GM12874 (cell line): ENCODE results near the gene FOXL3.

Experiments
- TF ChIP-seq, protein P1 (sequence below): IDR thresholded peaks from 2 replicates; pipeline ENCODE4 v1.5.1; 2011; ENCODE audit warnings: low read depth, mild to moderate bottlenecking, control low read depth, low read length, moderate library complexity; ENCODE audit not compliant: insufficient read depth

FOXL3 gene

DNA sequence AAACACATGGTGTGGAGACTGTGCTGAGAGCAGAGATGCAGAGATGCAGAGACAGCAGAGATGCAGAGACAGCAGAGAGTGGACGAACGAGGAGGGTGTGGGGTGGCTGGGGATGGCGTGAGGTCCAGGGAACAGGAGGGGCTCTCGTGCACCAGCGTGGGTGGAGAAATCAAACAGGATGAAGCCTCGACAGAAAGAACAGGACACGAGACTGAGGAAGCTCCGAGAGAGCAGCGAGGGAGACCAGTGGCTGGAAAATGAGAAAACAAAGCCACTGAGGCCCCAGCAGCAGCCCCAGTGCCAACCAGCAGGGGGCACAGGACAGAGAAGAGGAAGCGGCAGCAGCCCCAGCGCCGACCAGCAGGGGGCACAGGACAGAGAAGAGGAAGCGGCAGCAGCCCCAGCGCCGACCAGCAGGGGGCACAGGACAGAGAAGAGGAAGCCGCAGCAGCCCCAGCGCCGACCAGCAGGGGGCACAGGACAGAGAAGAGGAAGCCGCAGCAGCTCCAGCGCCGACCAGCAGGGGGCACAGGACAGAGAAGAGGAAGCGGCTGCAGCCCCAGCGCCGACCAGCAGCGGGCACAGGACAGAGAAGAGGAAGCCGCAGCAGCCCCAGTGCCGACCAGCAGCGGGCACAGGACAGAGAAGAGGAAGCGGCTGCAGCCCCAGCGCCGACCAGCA is 27.2 kb upstream of the FOXL3 start:
- TF ChIP-seq, protein P1, sequence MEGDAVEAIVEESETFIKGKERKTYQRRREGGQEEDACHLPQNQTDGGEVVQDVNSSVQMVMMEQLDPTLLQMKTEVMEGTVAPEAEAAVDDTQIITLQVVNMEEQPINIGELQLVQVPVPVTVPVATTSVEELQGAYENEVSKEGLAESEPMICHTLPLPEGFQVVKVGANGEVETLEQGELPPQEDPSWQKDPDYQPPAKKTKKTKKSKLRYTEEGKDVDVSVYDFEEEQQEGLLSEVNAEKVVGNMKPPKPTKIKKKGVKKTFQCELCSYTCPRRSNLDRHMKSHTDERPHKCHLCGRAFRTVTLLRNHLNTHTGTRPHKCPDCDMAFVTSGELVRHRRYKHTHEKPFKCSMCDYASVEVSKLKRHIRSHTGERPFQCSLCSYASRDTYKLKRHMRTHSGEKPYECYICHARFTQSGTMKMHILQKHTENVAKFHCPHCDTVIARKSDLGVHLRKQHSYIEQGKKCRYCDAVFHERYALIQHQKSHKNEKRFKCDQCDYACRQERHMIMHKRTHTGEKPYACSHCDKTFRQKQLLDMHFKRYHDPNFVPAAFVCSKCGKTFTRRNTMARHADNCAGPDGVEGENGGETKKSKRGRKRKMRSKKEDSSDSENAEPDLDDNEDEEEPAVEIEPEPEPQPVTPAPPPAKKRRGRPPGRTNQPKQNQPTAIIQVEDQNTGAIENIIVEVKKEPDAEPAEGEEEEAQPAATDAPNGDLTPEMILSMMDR = peak; percentile 72

DNA sequence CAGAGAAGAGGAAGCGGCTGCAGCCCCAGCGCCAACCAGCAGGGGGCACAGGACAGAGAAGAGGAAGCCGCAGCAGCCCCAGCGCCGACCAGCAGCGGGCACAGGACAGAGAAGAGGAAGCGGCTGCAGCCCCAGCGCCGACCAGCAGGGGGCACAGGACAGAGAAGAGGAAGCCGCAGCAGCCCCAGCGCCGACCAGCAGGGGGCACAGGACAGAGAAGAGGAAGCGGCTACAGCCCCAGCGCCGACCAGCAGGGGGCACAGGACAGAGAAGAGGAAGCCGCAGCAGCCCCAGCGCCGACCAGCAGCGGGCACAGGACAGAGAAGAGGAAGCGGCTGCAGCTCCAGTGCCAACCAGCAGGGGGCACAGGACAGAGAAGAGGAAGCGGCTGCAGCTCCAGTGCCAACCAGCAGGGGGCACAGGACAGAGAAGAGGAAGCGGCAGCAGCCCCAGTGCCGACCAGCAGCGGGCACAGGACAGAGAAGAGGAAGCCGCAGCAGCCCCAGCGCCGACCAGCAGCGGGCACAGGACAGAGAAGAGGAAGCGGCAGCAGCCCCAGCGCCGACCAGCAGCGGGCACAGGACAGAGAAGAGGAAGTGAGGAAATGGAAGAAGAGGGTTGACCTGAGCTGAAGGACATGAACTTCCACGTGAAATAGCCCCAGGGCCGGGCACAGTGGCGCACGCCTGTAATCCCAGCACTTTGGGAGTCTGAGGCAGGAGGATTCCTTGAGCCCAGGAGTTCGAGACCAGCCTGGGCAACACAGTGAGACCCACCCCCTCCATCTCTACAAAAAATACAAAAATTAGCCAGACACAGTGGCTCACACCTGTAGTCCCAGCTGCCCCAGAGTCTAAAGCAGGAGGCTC is 26.3 kb upstream of the FOXL3 start:
- TF ChIP-seq, protein P1 = peak; percentile 59; the same call in 1 of the 2 replicates

DNA sequence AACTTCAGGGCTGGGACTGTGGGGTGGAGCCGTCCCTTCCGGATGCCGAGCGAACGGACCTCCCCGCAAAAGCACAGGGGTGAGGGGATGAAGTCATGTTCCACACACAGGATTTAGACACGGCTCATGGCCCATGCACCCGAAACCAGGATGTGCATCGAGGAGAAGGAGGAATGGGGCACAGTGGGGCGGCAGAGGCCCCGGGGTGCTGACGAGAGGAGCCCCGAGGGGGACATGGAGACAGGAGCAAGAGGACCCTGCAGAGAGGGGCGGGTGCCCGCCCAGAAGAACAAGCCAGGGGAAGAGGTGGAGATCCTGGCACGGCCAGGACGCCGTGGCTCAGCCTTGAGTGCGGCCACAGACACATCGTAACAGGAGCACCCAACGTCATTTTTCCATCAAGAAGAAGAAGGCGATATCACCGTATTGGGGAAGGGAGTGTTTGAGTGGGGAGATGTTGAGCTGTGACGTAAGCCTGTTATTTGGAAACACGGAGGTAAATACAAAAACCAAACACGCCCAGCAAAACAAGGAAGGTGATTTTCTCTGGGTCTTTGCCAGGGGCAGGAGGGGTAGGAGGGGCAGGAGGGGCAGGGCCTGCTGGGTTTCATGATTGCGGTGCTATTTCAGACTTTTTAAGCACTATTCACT is 25.3 kb upstream of the FOXL3 start:
- TF ChIP-seq, protein P1 = no peak

DNA sequence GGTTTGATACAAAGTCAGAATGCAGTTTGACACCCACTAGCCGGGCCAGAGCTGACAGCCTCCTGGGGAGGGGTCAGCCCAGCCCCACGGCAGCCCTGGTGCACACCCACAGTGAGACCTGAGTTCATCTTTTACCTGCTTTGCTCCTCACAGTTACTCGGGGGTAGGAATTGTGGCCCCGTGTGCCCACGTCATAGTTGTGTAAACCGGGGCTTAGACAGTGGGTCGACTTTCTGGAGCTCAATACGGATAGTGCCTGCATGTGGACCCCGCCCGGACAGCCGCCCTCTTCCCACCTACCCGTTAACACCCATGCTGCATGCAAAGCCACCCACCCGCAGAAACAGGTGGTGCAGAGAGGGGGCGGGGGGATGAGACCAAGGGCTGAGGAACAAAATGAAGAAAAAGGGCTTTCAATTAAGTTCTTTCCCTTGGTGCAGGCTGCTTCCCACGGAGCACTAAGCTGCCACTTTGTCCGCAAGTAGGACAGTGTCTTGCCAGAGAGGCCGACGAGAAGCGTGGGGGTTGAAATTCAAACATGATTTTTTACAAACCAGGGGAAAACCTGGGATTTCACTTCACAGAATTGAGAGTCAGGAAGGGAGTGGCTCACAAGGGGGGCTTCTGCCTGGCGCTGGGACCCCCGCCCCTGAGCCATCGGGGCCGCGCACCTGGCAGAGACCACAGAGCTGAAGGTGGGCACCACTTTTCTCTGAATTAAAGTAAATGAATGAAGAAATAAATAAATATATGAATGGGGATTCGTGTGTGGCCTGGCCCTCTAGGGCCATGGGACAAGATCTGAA is 24.6 kb upstream of the FOXL3 start:
- TF ChIP-seq, protein P1 = no peak

DNA sequence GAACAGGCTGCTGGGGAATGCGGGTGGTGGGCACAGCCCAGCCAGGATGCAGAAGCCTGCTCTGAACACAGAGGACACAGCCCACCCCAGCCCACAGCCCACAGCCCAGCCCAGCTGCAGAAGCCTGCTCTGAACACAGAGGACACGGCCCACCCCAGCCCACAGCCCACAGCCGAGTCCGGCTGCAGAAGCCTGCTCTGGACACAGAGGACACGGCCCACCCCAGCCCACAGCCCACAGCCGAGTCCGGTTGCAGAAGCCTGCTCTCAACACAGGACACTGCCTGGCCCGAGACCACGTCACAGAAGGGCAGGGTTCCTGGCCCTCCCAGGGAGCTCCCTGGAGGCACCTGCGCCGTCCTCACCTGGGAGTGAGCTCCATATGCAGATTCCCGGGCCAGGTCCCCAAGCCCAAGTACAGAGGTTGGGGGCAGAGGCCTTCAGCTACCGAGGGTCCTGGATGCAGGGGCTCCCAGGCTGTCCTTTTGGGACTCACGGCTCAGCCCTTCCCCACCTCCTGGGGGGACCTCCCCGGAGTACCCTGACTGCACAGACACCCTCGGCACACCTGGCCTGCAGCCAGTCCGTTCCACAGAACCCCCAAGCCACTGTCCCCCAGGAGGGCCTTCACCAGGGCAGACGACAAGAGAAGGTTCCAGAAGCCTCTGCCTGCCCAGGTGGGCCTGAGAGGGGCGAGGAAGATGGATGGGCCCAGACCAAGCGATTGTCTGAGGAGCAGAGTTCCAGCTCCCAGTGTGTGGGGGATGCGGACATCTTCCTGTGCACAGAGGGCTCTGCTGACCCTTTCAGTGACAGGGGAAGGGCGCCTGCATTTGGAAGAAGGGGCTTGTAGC is 23.7 kb upstream of the FOXL3 start:
- TF ChIP-seq, protein P1 = no peak

DNA sequence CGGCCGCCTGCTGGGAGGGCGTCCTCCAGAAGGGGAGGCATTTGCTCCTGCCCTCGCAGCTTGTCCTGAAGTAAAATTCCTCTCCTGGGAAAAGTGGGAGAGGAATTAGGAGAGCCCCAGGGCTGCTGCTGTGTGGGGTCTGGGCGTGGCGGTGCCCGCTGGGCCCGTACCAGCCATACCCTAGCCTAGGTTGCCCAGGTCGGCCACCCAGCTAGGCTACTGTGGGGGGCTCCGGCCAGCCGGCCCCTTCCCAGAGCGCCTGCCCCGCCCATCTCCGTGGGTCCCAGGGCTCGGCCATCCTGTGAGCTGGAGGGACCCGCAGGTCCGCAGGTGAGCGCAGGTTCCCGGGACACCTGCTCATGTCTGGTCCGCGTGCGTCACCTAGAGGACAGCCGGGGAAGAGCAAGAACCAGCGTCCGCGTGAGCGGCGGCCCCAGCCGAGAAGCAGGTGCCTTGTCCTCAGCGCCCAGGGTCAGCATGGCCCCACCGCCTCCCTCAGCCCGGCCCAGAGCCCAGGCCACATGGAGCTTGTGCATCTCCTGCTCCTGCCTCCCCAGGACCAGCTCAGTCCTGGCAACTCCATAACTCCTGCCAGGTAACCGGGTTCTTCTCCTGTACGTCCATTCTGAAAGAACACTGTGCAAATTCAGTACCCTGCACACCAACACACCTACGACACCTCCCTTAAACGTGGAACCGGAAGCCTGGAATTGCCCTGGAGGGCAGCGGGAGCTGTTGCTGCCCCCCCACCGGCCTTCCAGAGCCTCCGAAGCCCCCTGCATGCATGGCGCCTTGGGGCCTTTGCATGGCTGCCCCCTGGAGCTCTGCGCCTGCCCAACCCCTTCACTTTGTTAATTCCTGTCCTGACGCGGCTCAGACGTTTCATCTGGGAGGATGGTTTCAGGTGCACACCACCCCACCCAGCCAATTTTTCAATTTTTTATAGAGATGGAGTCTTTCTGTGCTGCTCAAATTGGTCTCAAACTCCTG is 22.8 kb upstream of the FOXL3 start:
- TF ChIP-seq, protein P1 = no peak
